ENCODE measurements around the gene ALPK1. TPM values are rescaled to one million over a fixed set of nuclear protein-coding genes. Genes with fewer than 3 reads are reported as not detected.

ALPK1 gene
- total and polyA plus RNA-seq, 2 of the 8 experiments (the other 6 are each of a cell fraction or from before 2014, with no cell fraction given) = 0.08 to 0.43 TPM

GRCh38 chr4:112302320-112303274, 5.4 kb downstream of the ALPK1 start (continued):
- no peak for TF ChIP-seq CHD7 (IDR thresholded peaks at IDR 0.05; ENCODE audit: insufficient replicate concordance, low read length)
- TF ChIP-seq EP300 (IDR thresholded peaks at IDR 0.05; ENCODE audit: borderline replicate concordance in 1 of 2, low read depth in 2 of 2, low read length in 2 of 2) = no peak
- TF ChIP-seq SIN3A (conservative IDR thresholded peaks at IDR 0.05 in 1 of 2, IDR thresholded peaks at IDR 0.05 in 1 of 2; ENCODE audit: low read depth in 1 of 2, low read length in 2 of 2) = no peak
- TF ChIP-seq CREB1 (IDR thresholded peaks at IDR 0.05) = no peak
- no peak for TF ChIP-seq RXRA (IDR thresholded peaks at IDR 0.05; ENCODE audit: insufficient read depth, low read depth, low read length)
- no peak for TF ChIP-seq POU5F1 (IDR thresholded peaks at IDR 0.05; ENCODE audit: low read depth, low read length)
- TF ChIP-seq RBBP5 (IDR thresholded peaks at IDR 0.05; ENCODE audit: borderline replicate concordance, low read depth, low read length) = no peak
- no peak for TF ChIP-seq RFX5 (IDR thresholded peaks at IDR 0.05; ENCODE audit: borderline replicate concordance, low read depth, low read length)
- no peak for TF ChIP-seq BCL11A (IDR thresholded peaks at IDR 0.05; ENCODE audit: low read depth in 2 of 2, low read length in 2 of 2)
